Panc1 (cell line): ENCODE measurements around the gene ATG4A.

ENCODE experiments used
- CTCF ChIP-seq: fragments of 450-650 bp; IDR thresholded peaks from 2 replicates; pipeline ENCODE4 v1.5.1; 2017; ENCODE audit warnings: mild to moderate bottlenecking
- REST ChIP-seq, 2 experiments: IDR thresholded peaks; 2 replicates each; pipeline ENCODE4 v1.6.1; 2011 to 2012; ENCODE audit warnings: low read depth in 2 of 2, control low read depth in 1 of 2, low read length in 1 of 2, mild to moderate bottlenecking in 1 of 2, moderate library complexity in 1 of 2; ENCODE audit not compliant: insufficient read depth in 1 of 2

GRCh38 chrX:108163333-108164082 lies 71.9 kb downstream of the ATG4A start:
- TF ChIP-seq REST (IDR thresholded peaks at IDR 0.05; ENCODE audit: insufficient read depth in 1 of 2, low read depth in 2 of 2, low read length in 1 of 2) (no peak), CTCF (no peak)
